H7 (cell line): ENCODE measurements around the gene ITM2C. TPM values are rescaled to one million over a fixed set of nuclear protein-coding genes. Genes with fewer than 3 reads are reported as not detected.

ENCODE experiments used
- DNase-seq: peaks from one replicate; pipeline ENCODE4 v3.0.0; 2012
- H3K27me3 ChIP-seq: 2 replicates; pipeline ENCODE4 v1.6.0; 2011; ENCODE audit warnings: mild to moderate bottlenecking, low read length; ENCODE audit not compliant: control insufficient read depth, insufficient read depth
- H3K36me3 ChIP-seq: replicated peaks from 2 replicates; pipeline ENCODE4 v1.5.1; 2011; ENCODE audit warnings: low read length; ENCODE audit not compliant: control insufficient read depth, insufficient read depth
- H3K4me3 ChIP-seq: 2 replicates; pipeline ENCODE4 v1.5.1; 2011; ENCODE audit warnings: low read depth, mild to moderate bottlenecking, control low read depth, low read length, moderate library complexity; ENCODE audit not compliant: insufficient read depth
- total RNA-seq: library from RNA; depleted of rRNA; stranded (reverse); fragments of >200 nt; shearing (Covaris generic); gene quantifications from 2 replicates; pipeline ENCODE4 v1.2.3, GENCODE V29; 2014

ITM2C gene
- total RNA-seq, 1 experiment from 2014 or later, result 392 TPM

DNA sequence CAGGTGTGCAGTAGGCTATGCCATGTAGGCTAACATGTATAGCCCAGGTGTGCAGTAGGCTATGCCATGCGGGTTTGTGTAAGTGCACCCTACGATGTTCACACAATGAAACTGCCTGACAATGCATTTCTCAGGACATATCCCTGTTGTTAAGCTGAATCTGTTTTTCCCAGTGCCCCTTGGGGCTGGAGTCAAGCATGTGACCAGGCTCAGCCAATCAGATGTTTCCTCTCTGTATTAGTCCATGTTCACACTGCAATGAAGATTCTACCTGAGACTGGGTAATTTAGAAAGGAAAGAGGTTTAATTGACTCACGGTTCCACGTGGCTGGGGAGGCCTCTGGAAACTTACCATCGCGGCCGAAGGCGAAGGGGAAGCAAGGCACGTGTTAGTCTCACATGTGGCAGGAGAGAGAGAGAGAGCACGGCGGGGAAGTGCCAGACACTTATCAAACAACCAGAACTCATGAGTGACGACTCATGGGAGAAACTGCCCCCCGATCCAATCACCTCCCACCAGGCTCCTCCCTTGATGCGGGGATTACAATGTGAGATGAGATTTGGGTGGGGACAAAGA is 24.2 kb downstream of the ITM2C start:
- H3K27me3 ChIP-seq, result no peaks in the 10 kb centered on the region
- H3K4me3 ChIP-seq, result no peak overlapping the region
- no peaks in the 10 kb centered on the region for H3K36me3 ChIP-seq
- DNase-seq, result no peak

DNA sequence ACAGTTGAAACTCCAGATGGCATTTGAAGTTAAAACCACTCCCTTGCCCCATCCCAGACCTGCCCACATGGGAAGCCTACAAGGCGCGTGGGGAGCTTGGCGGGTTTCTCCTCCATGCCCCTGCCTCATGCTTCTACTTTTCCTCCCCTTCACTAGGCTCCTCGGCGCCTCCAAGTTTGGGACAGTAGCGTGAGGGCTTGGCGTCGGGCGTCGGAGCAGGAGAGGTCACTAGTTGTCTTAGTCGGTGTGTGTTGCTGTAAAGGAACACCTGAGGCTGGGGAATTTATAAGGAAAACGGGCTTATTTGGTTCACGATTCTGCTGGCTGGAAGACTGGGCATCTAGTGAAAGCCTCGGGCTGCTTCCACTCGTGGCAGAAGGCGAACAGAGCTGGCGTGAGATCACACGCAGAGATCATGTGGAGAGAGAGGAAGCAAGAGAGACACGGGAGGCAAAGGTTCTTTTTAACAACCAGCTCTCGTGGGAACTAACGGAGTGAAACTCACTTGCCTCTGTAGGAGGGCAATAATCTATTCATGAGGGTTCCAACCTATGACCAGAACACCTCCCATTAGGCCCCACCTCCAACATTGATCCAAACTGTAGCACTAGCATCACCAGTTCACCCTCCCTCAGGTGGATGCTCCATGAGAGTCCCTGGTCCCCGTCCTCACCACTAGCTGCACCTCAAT is 25.3 kb downstream of the ITM2C start:
- Histone ChIP-seq H3K4me3 (no peak overlapping the region), H3K27me3 (no peaks in the 10 kb centered on the region), H3K36me3 (no peaks in the 10 kb centered on the region)
- DNase-seq, result no peak

DNA sequence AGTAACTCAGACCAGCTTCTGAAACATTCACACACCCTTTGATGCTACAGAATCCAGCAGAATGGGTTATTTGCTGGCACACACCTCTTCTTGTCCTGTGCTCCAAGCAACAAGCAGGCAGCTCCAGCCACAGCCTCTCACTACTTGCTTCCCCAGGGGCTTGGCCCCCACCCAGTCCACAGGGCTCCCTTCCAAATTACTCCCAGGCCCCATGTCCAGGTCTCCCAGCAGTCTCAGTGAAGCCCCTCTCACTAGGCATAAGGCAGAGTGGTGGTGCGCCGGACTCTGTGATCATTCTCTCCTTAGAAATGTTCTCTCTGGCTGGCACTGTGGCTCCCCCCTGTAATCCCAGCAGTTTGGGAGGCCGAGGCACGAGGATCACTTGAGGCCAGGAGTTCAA is 25.9 kb downstream of the ITM2C start:
- Histone ChIP-seq H3K36me3 (no peaks in the 10 kb centered on the region), H3K4me3 (no peak overlapping the region), H3K27me3 (no peaks in the 10 kb centered on the region)
- DNase-seq, result no peak

DNA sequence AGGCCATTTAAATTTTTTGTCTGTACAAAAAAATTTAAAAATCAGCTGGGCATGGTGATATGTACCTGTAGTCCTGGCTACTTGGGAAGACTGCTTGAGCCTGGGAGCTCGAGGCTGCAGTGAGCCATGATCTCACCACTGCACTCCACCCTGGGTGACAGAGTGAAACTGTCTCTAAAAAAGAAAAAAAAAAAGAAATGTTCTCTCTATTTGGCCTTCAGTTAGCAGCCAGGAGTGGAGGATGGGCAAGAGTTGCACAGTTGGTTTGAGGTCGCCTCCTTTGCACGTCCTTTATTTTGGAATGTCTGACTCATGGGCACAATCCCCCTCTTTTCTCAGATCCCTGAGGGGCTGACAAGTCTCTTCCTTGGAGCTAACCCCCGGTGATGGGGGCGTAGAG is 26.3 kb downstream of the ITM2C start:
- no peak overlapping the region for H3K4me3 ChIP-seq
- no peak for DNase-seq
- H3K36me3 ChIP-seq, result no peaks in the 10 kb centered on the region
- no peaks in the 10 kb centered on the region for H3K27me3 ChIP-seq

DNA sequence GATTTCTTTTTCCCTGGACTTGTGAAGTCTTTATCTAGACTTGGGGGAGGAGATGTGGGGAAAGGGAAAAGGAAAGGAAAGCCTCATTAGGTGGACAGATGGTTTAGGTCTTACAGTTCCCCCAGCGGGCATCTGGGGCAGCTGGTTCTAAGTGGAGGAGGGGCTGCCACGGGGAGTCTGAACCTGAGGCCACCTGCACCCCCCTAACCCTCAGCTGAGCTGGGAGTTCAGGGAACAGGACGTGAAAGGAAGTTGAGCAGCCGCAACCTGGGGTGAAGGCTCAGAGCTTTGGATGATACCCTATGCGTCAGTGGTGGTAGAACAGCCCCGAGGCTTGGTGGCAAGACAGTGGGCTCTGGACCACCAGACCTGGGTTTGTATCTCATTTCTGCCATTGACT is 26.8 kb downstream of the ITM2C start:
- Histone ChIP-seq H3K27me3 (no peaks in the 10 kb centered on the region), H3K4me3 (no peak overlapping the region), H3K36me3 (no peaks in the 10 kb centered on the region)
- DNase-seq, result no peak

DNA sequence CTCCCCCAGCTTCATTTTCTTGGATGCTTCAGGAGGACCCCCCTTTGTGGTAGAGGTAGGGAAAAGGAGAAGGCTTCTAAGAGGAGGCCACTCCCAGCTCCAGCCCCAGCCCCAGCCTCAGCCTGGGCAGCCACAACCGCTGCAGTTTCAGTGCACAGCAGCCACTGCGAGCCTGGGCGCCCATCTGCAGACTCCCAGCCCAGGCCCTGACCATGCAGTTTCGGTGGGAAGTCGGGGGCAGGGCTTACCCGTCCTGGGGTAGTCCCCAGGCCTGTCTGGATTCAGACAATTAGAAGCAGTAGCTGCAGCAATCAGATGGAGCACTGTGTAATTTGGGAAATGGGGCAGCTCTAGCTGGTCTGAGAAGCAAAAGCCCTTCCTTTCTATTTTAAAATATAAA is 28.6 kb downstream of the ITM2C start:
- peak; percentile 76 for DNase-seq

DNA sequence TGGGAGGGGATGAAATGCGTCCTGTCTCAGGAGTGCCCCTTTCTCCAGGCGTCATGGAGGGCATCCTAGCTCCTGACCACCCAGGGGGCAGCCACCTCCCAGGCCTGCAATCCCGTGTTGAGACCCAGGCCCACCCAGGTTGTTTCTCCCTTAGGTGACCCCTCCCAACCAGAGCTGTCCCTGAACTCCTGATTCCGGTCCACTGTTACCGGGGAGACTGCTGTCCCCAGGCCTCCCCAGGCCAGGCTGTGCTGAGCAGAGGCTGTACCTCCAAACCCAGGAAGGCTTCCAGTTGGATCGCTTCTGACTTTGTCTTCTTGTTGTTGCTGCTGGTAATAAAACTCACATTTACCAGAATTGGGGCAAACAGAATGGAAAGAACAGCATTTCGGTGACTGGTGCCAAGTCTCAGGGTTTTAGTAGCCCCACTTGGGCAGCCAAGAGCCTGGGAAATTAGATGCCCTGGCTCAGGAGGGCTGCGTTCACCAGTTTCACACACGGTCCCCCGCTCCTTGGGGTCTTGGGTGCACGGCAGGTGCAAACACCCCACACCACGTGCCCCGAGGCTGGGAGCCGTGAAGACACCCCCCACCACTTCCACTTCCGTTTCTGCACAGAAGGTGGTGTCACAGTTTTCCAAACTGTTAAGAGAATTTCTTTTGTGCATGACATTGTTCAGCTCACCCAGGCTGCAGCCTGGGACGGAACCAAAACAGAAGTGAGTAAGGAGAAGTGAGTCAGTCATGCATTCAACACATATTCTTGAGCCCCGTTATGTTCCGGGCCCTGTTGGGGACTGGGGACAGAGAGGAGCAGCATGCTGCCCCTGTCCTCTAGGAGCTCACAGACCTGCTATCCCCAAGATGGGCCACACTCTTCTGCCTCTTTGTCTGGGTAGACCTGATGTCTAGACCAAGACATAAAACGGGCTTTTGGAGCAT is 29.4 kb downstream of the ITM2C start:
- no peak for DNase-seq
- Histone ChIP-seq H3K36me3 (no peaks in the 10 kb centered on the region), H3K27me3 (no peaks in the 10 kb centered on the region), H3K4me3 (no peak overlapping the region)

More for the DNA sequence above, 28.6 kb downstream of the ITM2C start:
- Histone ChIP-seq H3K4me3 (no peak overlapping the region), H3K27me3 (no peaks in the 10 kb centered on the region), H3K36me3 (no peaks in the 10 kb centered on the region)

DNA sequence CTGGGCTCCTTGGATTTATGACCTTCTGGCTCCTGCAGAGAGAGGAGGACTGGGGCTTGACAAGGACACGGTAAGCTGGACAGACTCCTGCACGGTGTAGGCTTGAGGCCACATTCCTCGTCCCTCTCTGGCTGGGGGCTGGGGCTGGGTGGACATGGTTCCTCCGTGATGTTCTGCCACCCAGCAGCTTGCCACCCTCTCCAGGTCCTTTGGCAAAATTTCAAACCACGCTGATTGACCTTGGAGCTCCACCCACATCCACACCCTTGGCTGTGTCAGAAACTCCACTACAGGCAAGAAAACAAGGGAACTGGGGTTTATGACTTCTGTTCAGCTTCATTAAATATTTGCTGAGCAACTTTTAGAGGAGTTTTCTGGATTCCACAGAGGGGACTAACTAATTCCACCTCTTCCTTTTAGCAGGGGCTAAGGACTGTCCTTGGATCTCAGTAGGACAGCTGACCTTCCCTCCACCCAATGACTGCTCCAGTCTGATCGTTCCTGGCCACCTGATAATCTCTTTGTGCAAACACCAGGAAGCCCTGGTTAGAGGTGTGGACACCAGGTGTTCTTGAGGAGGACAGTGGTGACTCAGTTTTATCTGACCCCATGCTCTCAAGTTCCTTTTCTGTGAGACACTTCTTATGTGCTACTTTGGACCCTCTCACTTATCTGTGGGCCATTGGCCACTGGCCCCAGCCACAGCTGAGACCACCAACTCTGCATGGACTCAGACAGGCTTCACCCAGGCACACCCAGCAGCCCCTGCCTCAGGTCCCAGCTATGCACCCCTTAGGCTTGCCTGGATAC is 31.0 kb downstream of the ITM2C start:
- no peaks in the 10 kb centered on the region for H3K27me3 ChIP-seq
- no peak for DNase-seq
- no peak overlapping the region for H3K4me3 ChIP-seq
- no peaks in the 10 kb centered on the region for H3K36me3 ChIP-seq

DNA sequence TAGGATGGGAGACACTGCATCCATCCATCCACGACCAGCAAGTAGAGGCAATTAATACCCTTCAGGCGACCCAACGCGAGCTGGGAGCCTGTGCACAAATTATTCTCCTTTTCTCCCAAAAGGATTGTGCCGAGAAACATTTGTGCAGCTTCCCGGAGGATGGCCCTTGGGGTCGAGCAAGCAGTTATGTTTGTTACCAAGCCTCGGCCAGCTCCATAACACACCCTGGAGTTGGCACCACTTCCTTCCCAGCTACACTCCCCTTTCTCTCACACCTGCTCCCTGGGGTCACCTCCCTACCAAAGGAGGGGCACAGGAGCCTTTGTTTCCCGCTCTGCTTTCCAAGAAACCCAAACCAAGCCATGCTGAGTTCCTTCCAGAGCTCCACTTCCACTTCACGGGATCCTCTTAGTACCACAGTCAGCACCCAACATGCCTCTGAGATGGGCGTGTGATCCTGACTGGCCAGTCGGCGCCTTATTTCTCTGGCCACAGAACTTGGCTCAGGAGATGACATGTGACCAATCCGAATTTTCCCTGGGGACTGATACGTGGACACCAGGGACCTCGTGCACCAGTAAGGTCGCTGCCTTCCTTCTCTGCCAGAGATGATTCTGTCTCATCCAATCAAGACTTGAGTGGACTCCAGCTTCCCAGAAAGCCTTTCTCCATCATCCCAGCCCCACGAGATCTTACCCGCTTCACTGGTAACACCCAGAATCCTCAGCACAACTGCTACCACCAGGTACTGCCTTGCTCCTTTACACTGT is 31.8 kb downstream of the ITM2C start:
- Histone ChIP-seq H3K27me3 (no peaks in the 10 kb centered on the region), H3K36me3 (no peaks in the 10 kb centered on the region), H3K4me3 (no peak overlapping the region)
- no peak for DNase-seq

DNA sequence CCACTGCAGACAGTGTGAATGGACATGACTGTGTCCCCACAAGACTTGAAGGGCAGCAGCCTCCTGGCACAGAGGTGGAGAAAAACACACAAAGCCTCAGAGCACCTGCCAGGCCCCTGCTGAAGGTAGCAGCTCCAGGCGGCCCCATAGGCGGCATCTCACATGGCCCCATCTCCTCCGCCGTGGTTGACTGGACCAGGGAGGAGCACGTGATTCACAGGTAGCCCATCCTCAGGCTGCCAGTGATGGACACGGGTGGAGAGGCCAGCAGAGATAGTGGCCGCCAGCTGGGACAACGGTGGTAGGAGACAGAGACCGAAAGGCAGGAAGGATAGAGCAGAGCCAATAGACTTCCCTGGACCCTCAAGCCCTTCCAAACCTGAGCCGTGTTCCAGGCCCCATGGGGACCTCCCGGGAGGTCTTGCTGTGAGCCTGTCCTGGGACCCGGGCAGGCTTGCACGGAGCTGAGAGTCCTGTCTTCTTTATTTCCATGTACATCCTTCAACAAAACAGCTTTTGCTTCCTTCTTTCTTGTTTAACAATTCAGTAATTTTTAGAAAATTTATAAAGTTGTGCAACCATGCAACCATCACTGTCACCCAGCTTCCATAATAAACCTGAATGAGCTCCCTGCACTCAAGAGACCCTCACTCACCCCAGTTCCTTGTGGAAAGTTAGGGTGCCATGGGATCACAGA is 33.4 kb downstream of the ITM2C start:
- Histone ChIP-seq H3K27me3 (no peaks in the 10 kb centered on the region), H3K4me3 (no peak overlapping the region), H3K36me3 (no peaks in the 10 kb centered on the region)
- no peak for DNase-seq

DNA sequence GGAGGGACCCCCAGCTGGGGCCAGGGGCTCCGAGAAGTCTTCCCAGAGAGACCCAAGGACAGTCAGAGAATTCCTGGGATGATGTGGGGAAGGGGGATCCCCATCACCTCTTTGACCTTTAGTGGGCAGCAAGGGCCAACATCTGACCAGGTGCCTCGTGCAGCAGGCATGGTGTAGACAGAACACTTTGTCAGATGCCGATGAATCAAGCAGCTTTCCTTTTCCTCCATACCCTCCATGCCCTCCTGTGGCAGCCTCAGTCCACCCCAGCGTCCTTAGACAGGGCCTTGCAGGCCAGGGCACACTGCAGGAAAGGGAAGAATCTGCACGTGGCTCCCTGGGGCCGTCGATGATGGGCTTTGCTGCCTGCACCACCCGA is 34.0 kb downstream of the ITM2C start:
- H3K4me3 ChIP-seq, result no peak overlapping the region
- H3K36me3 ChIP-seq, result no peaks in the 10 kb centered on the region
- no peaks in the 10 kb centered on the region for H3K27me3 ChIP-seq
- no peak for DNase-seq

DNA sequence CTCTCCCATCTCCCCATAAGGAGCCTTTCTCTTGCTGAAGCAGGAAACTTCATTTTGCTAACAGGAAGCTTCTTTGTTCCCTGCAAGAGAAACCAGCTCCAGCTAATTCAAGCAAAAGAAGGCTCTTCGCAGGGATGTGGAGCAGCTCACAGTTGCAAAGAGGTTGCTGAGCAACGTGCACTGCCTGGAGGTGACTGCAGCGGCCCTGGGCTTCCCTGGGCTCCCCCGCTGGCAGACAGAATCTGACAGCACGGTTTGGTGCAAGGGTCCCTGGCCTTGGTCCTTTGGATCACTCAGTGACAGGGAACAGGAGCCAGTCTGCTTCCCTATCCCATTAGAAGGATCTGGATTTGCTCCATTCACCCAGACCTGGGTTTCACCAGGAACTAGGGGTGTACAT is 34.5 kb downstream of the ITM2C start:
- no peak for DNase-seq
- no peaks in the 10 kb centered on the region for H3K27me3 ChIP-seq
- H3K36me3 ChIP-seq, result no peaks in the 10 kb centered on the region
- H3K4me3 ChIP-seq, result no peak overlapping the region

DNA sequence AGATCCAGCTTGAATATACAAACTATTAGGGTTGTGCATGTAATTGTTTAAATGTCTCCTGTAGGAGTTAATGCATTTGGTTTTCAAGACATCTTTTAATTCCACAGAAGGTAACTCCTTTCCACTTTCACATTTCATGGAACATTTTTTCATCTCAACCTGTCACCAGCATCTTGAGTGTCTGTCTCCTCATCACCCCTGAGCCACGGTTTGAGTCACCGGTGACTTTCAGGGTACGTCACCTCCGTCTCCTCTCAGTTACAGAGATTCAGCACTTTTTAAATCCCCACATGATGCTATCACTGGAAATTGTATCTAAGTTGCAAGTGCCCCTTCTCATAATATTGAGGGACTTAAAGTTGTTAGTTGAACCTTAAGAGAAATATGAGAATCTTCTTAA is 35.0 kb downstream of the ITM2C start:
- no peak for DNase-seq
- Histone ChIP-seq H3K36me3 (no peaks in the 10 kb centered on the region), H3K27me3 (no peaks in the 10 kb centered on the region), H3K4me3 (no peak overlapping the region)
